Nephron progenitor cell (in vitro differentiated cells): ENCODE measurements around the gene THSD7A.

Experiments used
- DNase-seq: peaks from one replicate; pipeline ENCODE4 v3.0.0; 2021
- H3K27ac Mint-ChIP-seq: 2 replicates; pipeline ENCODE4 v1.8.0; 2021; ENCODE audit warnings: mild to moderate bottlenecking, moderate library complexity, mixed read lengths
- H3K27me3 Mint-ChIP-seq: 2 replicates; pipeline ENCODE4 v1.8.0; 2021; ENCODE audit warnings: mild to moderate bottlenecking, low read depth, mixed read lengths; ENCODE audit not compliant: poor library complexity
- H3K36me3 Mint-ChIP-seq: 2 replicates; pipeline ENCODE4 v1.8.0; 2021; ENCODE audit warnings: low read depth, mixed read lengths
- H3K4me1 Mint-ChIP-seq: 2 replicates; pipeline ENCODE4 v1.8.0; 2021; ENCODE audit warnings: mixed read lengths
- H3K4me3 Mint-ChIP-seq: 2 replicates; pipeline ENCODE4 v1.8.0; 2021; ENCODE audit warnings: mild to moderate bottlenecking, moderate library complexity, mixed read lengths
- H3K9me3 Mint-ChIP-seq: 2 replicates; pipeline ENCODE4 v1.8.0; 2021; ENCODE audit warnings: mild to moderate bottlenecking, moderate library complexity, mixed read lengths
- TF ChIP-seq, protein P1 (sequence below): fragments of 200-600 bp; sonication (generic); IDR thresholded peaks from 2 replicates; pipeline ENCODE4 v1.5.0; 2021; ENCODE audit warnings: antibody characterized with exemption

THSD7A gene

DNA sequence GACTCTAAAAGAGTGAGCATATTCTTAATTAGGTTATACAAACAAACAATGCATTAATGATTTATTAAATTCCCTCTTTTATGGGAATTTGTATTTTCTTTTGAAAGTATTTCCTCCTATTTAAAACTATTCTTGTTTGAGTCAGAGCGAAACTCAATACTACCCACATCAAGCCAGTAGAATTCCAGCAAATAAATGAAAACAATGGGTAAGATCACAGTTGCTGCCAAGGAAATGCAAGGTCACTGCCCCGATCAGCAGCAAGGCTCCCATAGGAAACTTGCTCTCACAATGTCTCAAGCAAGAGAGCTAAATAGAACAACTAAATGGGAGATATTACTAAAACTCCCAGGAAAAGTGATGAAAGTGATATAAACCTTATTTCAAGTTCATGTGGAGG, 206.3 kb downstream of the THSD7A start:
- TF ChIP-seq, protein P1, sequence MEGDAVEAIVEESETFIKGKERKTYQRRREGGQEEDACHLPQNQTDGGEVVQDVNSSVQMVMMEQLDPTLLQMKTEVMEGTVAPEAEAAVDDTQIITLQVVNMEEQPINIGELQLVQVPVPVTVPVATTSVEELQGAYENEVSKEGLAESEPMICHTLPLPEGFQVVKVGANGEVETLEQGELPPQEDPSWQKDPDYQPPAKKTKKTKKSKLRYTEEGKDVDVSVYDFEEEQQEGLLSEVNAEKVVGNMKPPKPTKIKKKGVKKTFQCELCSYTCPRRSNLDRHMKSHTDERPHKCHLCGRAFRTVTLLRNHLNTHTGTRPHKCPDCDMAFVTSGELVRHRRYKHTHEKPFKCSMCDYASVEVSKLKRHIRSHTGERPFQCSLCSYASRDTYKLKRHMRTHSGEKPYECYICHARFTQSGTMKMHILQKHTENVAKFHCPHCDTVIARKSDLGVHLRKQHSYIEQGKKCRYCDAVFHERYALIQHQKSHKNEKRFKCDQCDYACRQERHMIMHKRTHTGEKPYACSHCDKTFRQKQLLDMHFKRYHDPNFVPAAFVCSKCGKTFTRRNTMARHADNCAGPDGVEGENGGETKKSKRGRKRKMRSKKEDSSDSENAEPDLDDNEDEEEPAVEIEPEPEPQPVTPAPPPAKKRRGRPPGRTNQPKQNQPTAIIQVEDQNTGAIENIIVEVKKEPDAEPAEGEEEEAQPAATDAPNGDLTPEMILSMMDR = no peak
- Mint-ChIP-seq H3K4me1 (peaks cover 5% of the 10 kb centered on the region), H3K36me3 (no peaks in the 10 kb centered on the region), H3K27ac (no peak overlapping the region), H3K4me3 (no peak overlapping the region), H3K27me3 (no peaks in the 10 kb centered on the region), H3K9me3 (no peaks in the 10 kb centered on the region)
- no peak for DNase-seq

DNA sequence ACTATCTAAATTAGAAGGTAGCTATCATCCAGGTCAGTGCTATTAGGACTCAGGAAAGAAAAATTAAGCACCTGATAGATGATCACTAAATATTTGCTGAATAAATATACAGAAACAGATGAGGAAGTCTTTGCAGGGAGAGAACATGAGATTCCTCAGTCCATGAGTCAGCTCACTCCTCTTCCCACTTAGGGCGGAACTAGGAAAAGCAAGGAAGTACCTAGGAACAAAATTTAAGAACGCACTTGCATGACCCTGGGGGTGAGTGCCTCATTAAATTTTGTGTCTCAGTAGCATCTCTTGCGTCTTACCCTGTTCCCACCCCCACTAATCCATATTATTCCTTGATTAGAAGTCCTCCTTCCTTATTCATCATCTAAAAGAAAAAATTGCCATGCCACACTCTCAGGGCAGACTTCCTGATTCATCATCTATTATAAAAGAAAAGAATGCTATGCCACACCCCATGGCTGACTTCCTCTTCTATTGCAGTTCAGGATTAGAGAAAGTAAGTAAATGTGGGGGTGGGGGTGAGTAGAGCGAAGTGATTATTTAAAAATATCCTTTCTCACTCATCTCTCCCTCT, 208.8 kb downstream of the THSD7A start:
- Mint-ChIP-seq H3K4me3 (no peak overlapping the region), H3K36me3 (no peaks in the 10 kb centered on the region), H3K9me3 (no peaks in the 10 kb centered on the region), H3K27me3 (no peaks in the 10 kb centered on the region), H3K4me1 (peaks cover 5% of the 10 kb centered on the region), H3K27ac (no peak overlapping the region)
- no peak for DNase-seq
- TF ChIP-seq, protein P1 = no peak

DNA sequence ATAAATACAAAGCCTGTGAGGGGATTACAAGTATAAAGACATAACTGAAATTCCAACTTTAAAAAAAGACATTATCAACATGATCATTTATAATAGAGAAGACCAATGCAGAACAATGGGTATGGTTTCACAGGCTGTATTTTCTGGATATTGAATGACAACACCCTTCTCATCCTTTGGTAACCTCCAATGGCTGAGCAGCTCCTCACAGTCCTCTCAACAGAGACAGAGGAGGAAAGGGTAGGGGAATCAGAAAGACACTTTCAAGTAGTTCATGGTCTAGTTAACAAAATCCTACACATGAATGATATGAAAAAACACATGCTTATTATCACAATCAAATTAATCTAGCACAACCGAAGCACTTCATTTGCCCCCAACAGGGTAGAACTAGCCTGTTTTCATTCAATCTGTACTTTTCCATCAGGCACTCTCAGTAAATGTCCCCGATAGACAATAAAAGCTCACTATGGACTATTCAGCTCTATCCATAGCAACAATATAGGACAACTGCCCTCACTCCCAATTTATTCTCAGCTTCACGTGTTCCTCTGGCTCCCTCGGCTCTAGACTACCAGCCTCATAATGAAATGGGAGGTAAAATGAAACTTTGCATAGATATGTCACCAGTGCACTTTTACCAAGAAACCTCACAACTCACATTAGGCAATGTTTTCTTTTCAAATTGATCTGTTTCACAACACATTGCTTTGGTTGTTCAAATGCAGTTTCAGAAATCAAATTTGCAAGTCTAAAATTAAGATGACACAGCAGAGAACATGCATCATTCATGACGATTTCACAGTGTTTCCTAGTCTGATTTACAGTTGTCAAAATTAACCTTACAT, 211.4 kb downstream of the THSD7A start:
- Mint-ChIP-seq H3K9me3 (no peaks in the 10 kb centered on the region), H3K27me3 (no peaks in the 10 kb centered on the region), H3K4me1 (peaks cover 8% of the 10 kb centered on the region), H3K4me3 (no peak overlapping the region), H3K27ac (no peak overlapping the region), H3K36me3 (no peaks in the 10 kb centered on the region)
- DNase-seq = no peak
- TF ChIP-seq, protein P1 = no peak

- Mint-ChIP-seq H3K4me1 (peaks cover 13% of the 10 kb centered on the region), H3K27ac (peak overlapping the region; percentile 89), H3K36me3 (no peaks in the 10 kb centered on the region), H3K9me3 (no peaks in the 10 kb centered on the region), H3K27me3 (no peaks in the 10 kb centered on the region), H3K4me3 (no peak overlapping the region)
- DNase-seq = no peak
- TF ChIP-seq, protein P1 = no peak
Observed at GRCh38 chr7:11616466-11616865, 215.5 kb downstream of the THSD7A start.

DNA sequence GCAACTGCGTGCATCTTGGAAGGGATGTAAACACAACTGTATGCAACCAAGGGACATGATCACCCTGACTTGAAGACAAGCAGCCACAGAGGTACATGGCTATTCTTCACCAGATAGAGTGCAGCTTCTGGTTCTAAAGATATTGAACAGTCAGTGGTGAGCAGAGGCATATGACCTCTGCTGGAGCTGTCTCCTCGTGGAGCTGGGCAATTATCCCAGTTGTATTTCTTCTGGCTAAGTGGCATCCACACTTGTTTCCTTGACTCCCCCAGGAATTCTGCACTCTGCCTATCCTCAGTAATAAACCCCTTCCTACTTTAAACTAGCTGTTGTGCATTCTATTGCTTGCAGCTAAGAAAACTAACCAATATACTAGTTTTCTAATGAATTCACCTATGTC, 216.8 kb downstream of the THSD7A start:
- no peak overlapping the region for H3K27ac Mint-ChIP-seq
- TF ChIP-seq, protein P1 = no peak

More for the DNA sequence above, 216.8 kb downstream of the THSD7A start:
- no peaks in the 10 kb centered on the region for H3K36me3 Mint-ChIP-seq
- no peak overlapping the region for H3K4me3 Mint-ChIP-seq
- H3K9me3 Mint-ChIP-seq = no peaks in the 10 kb centered on the region
- DNase-seq = no peak
- no peaks in the 10 kb centered on the region for H3K27me3 Mint-ChIP-seq
- peaks cover 13% of the 10 kb centered on the region for H3K4me1 Mint-ChIP-seq
